Measurements from ENCODE around the gene SHANK3. TPM values are rescaled to one million over a fixed set of nuclear protein-coding genes. Genes with fewer than 3 reads are reported as not detected.
"Not testable (repeated sequence)": the region's sequence is repeated elsewhere in the genome, so short reads cannot be mapped to it uniquely, and the experiment has no call there.

SHANK3 gene
- total and polyA plus RNA-seq, 12 donors = 14.3 to 59.8 (median 24.7) TPM

DNA sequence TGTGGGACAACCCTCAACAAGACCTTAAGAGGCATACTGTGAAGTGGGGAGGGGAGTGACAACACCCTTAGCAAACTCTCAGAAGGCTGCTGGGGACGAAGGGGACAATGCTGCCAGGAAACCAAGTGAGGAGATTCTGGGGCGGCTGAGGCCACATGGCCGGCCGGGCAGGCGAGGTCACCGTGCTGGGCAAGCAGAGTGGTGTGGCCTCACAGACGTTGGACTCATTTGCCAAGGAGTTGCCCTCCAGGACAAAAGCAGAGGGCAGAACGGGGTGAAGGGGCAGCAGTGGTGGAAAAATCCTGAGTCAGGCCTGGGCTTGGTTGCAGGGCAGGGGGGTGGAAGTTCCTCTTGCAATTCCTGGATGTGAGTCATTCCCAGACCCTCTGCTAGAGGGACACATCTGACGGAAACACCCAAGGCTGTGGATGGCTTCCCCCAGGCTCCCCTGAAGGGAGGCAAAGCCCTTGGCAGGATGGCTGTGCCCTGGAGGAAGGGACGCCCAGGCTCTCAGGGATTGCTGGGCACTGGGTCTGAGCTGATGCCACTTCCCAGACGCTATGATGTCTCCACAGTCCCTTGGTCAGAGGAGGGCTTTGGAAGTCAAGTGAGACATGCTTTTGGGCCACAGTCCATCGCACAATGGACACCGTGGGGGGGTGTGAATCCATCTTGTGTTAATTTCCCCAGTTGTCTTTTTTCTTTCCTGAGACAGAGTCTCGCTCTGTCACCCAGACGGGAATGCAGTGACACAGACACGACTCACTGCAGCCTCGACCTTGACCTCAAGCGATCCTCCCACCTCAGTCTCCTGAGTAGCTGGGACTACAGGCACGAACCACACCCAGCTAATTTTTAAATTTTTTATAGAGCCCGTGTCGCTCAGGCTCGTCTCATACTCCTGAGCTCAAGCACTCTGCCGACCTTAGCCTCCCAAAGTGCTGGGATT is 16.2 kb upstream of the SHANK3 start:
- ATAC-seq = peak; percentile 76 to 95 (median 92)
- Histone ChIP-seq H3K4me3 (peak overlapping the region in 3 of 10 donors; percentile 15 to 25 (median 22)), H3K27me3 (peaks cover 0 to 30% (median 8%) of the 10 kb centered on the region in 7 donors), H3K9me3 (no peaks in the 10 kb centered on the region), H3K27ac (peak overlapping the region; percentile 54 to 87 (median 78)), H3K4me1 (peaks cover 0 to 43% (median 19%) of the 10 kb centered on the region in 9 donors), H3K36me3 (no peaks in the 10 kb centered on the region)
- intact Hi-C loops (cut with DNase I) = loop anchor here in 4 of 10 donors (1.0 to 2.0 kb wide), 4 partner anchors 14 to 16 kb away; partner anchors contain the start of gene SHANK3 (in 2 of the 4)
- peak; percentile 30 to 75 for DNase-seq
- no peak for TF ChIP-seq CTCF (IDR thresholded peaks at IDR 0.05)
- WGBS, 2 donors = 51 to 64% methylated on average over 23 of the region's 23 CpGs

- intact Hi-C loops (cut with DNase I) = loop anchor here in 3 of 10 donors (2.0 kb wide), 3 partner anchors 13 to 15 kb away; partner anchors contain the start of gene SHANK3 (in 1 of the 3)
- Histone ChIP-seq H3K27ac (peak overlapping the region in 7 of 10 donors; percentile 40 to 87 (median 82)), H3K9me3 (no peaks in the 10 kb centered on the region), H3K4me1 (peaks cover 0 to 43% (median 19%) of the 10 kb centered on the region in 9 donors), H3K27me3 (peaks cover 0 to 32% (median 8%) of the 10 kb centered on the region in 7 donors), H3K36me3 (no peaks in the 10 kb centered on the region), H3K4me3 (no peak overlapping the region)
- DNase-seq = no peak
- TF ChIP-seq CTCF (IDR thresholded peaks at IDR 0.05) = no peak
- peak in 6 of 8 donors; percentile 26 to 63 (median 46) for ATAC-seq
- 46 to 52% methylated on average over 4 of the region's 4 CpGs for WGBS, 2 donors
These were observed 14.7 kb upstream of the SHANK3 start for GRCh38 chr22:50657925-50658324.

DNA sequence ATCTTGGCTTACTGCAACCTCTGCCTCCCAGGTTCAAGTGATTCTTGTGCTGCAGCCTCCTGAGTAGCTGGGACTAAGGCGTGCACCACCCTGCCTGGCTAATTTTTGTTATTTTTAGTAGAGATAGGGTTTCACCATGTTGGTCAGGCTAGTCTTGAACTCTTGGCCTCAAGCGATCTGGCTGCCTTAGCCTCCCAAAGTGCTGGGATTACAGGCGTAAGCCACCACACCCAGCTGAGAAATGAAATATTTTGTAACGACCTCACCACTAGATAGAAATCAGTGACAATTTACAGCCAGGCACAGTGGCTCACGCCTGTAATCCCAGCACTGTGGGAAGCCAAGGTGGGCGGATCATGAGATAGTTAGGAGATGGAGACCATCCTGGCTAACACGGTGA is 12.9 kb upstream of the SHANK3 start:
- ATAC-seq; intact Hi-C loops (cut with DNase I); H3K4me3 ChIP-seq; DNase-seq; H3K27ac ChIP-seq; H3K9me3 ChIP-seq; H3K36me3 ChIP-seq: not testable (repeated sequence)
- WGBS, 2 donors = 91 to 93% methylated on average over 7 of the region's 7 CpGs
- Histone ChIP-seq H3K4me1 (peaks cover 0 to 42% (median 19%) of the 10 kb centered on the region in 9 donors), H3K27me3 (peaks cover 0 to 29% (median 8%) of the 10 kb centered on the region in 7 donors)

- Histone ChIP-seq H3K27me3 (peaks cover 0 to 24% (median 5%) of the 10 kb centered on the region in 7 donors), H3K4me1 (peaks cover 0 to 37% (median 19%) of the 10 kb centered on the region in 9 donors), H3K27ac (no peak overlapping the region), H3K4me3 (no peak overlapping the region), H3K36me3 (no peaks in the 10 kb centered on the region), H3K9me3 (no peaks in the 10 kb centered on the region)
- intact Hi-C loops (cut with DNase I) = no loop called here
- ATAC-seq (no peak), DNase-seq (no peak)
- no peak for TF ChIP-seq CTCF (IDR thresholded peaks at IDR 0.05)
These were observed 12.3 kb upstream of the SHANK3 start for GRCh38 chr22:50660306-50660705.

Measured in heart right ventricle (tissue), 16 donors.